ENCODE data around the gene UMPS. TPM values are rescaled to one million over a fixed set of nuclear protein-coding genes. Genes with fewer than 3 reads are reported as not detected.

The UMPS gene
- total and polyA plus RNA-seq, 2 experiments from 2014 or later = 25.9 to 37.3 TPM

DNA sequence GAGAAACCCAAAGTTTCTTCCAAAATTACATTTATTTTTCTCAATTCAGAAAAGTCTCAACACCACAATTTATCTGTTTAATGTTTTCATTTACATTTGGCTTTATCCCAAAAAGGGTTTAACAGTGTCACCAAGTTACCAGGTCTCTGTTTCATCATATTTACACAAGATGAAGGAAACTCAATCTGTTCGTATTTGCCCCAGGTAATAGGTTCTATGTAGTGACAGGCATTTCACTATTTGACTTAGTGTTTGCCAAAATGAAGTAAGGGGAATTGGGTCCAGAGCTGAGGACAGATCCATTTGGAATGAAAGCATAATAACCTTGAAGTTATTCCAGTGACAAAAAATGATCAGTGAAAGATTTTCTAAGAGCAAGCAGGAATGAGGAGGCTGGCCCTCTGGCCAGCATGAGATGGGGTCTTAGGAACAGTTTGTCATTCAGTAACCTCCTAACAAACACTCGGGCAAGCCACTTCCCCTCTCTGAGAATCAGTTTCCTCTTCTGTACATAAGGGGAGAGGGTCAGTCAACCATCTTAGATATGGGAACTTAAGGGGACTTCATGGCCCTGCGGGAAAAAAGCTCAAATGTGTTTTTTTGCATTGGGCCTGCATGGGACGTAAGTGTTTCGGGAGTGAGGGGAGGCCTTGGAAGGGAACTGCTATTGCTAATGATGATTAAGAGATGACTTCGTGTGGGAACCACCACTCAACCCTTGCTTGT is 31.8 kb downstream of the UMPS start:
- Histone ChIP-seq H3K79me2 (no peaks in the 10 kb centered on the region), H3K27ac (peak overlapping the region; percentile 23), H3K27me3 (no peaks in the 10 kb centered on the region), H3K4me1 (ENCODE audit: insufficient read depth) (peaks cover 8% of the 10 kb centered on the region), H3K4me3 (no peak overlapping the region), H3K9me3 (ENCODE audit: low read depth) (no peaks in the 10 kb centered on the region), H4K20me1 (ENCODE audit: insufficient read depth, poor library complexity, severe bottlenecking) (no peaks in the 10 kb centered on the region), H3K36me3 (replicated peaks; ENCODE audit: insufficient read depth, low read depth) (no peaks in the 10 kb centered on the region), H2AFZ (no peak overlapping the region), H3K9me2 (replicated peaks; ENCODE audit: insufficient read depth) (no peaks in the 10 kb centered on the region), H3K4me2 (no peak overlapping the region)
- TF ChIP-seq EZH2phosphoT487 (IDR thresholded peaks at IDR 0.05; ENCODE audit: low read depth, severe bottlenecking, unreplicated experiment) (no peak), EZH2 (IDR thresholded peaks at IDR 0.05; ENCODE audit: borderline replicate concordance) (no peak)
- TF ChIP-seq, protein P1, sequence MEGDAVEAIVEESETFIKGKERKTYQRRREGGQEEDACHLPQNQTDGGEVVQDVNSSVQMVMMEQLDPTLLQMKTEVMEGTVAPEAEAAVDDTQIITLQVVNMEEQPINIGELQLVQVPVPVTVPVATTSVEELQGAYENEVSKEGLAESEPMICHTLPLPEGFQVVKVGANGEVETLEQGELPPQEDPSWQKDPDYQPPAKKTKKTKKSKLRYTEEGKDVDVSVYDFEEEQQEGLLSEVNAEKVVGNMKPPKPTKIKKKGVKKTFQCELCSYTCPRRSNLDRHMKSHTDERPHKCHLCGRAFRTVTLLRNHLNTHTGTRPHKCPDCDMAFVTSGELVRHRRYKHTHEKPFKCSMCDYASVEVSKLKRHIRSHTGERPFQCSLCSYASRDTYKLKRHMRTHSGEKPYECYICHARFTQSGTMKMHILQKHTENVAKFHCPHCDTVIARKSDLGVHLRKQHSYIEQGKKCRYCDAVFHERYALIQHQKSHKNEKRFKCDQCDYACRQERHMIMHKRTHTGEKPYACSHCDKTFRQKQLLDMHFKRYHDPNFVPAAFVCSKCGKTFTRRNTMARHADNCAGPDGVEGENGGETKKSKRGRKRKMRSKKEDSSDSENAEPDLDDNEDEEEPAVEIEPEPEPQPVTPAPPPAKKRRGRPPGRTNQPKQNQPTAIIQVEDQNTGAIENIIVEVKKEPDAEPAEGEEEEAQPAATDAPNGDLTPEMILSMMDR (IDR thresholded peaks at IDR 0.05; ENCODE audit: poor library complexity) = no peak
- no peak for DNase-seq (ENCODE audit: low spot score)
- 74% methylated on average over 6 of the region's 6 CpGs for WGBS (ENCODE audit: low lambda C conversion rate, missing lambda C conversion rate)

DNA sequence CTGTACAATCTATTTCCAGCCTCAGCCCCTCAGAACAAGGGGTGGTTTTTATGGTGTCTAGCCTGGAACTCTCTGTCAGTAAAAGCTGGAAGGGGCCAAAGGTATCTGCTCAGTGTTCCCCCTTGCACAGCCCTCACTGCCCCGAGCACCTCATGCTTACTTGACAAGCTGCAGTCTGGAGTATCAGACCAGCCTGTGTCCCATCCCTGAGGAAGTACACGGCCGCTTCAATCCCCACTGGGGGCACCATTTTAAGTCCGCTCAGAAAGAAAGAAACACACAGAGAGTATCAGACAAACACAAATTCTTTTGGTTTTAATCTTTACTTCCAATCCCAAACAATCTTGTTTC is 32.4 kb downstream of the UMPS start:
- no peak overlapping the region for H2AFZ ChIP-seq
- TF ChIP-seq EZH2phosphoT487 (IDR thresholded peaks at IDR 0.05; ENCODE audit: low read depth, severe bottlenecking, unreplicated experiment) (no peak), EZH2 (IDR thresholded peaks at IDR 0.05; ENCODE audit: borderline replicate concordance) (no peak)
- TF ChIP-seq, protein P1 (IDR thresholded peaks at IDR 0.05; ENCODE audit: poor library complexity) = no peak
- no peaks in the 10 kb centered on the region for H3K9me3 ChIP-seq (ENCODE audit: low read depth)
- H3K27ac ChIP-seq = no peak overlapping the region
- H3K4me2 ChIP-seq = no peak overlapping the region
- no peak overlapping the region for H3K4me3 ChIP-seq
- peaks cover 8% of the 10 kb centered on the region for H3K4me1 ChIP-seq (ENCODE audit: insufficient read depth)
- H3K79me2 ChIP-seq = no peaks in the 10 kb centered on the region
- no peaks in the 10 kb centered on the region for H3K9me2 ChIP-seq (replicated peaks; ENCODE audit: insufficient read depth)
- no peaks in the 10 kb centered on the region for H3K36me3 ChIP-seq (replicated peaks; ENCODE audit: insufficient read depth, low read depth)
- no peaks in the 10 kb centered on the region for H4K20me1 ChIP-seq (ENCODE audit: insufficient read depth, poor library complexity, severe bottlenecking)
- WGBS (ENCODE audit: low lambda C conversion rate, missing lambda C conversion rate) = 68% methylated on average over 4 of the region's 4 CpGs
- H3K27me3 ChIP-seq = no peaks in the 10 kb centered on the region
- no peak for DNase-seq (ENCODE audit: low spot score)

DNA sequence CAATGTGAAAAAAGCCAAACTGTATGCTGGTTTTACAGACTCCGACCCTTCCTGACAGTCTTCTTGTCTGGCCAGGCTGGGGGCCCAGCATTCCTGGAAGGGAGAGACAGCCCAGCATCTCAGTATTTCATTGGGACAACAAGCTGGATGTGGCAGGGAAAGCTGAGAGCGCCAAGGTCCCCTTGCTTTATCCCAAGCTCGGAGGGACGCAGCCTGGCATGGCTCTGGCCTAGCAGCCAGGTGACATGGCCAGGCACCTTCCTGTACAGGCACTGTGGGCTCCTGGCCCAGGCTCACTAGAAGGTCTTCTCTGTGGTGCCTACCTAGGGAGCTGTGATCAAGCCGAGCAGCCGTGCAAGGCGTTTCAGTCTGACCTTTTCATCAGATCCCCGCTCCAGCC is 33.0 kb downstream of the UMPS start:
- H3K4me1 ChIP-seq (ENCODE audit: insufficient read depth) = peaks cover 8% of the 10 kb centered on the region
- H3K4me3 ChIP-seq = no peak overlapping the region
- H4K20me1 ChIP-seq (ENCODE audit: insufficient read depth, poor library complexity, severe bottlenecking) = no peaks in the 10 kb centered on the region
- no peaks in the 10 kb centered on the region for H3K9me3 ChIP-seq (ENCODE audit: low read depth)
- no peak overlapping the region for H3K27ac ChIP-seq
- no peak overlapping the region for H2AFZ ChIP-seq
- no peaks in the 10 kb centered on the region for H3K79me2 ChIP-seq
- TF ChIP-seq EZH2 (IDR thresholded peaks at IDR 0.05; ENCODE audit: borderline replicate concordance) (no peak), EZH2phosphoT487 (IDR thresholded peaks at IDR 0.05; ENCODE audit: low read depth, severe bottlenecking, unreplicated experiment) (no peak)
- TF ChIP-seq, protein P1 (IDR thresholded peaks at IDR 0.05; ENCODE audit: poor library complexity) = no peak
- no peak for DNase-seq (ENCODE audit: low spot score)
- 96% methylated on average over 8 of the region's 8 CpGs for WGBS (ENCODE audit: low lambda C conversion rate, missing lambda C conversion rate)
- no peaks in the 10 kb centered on the region for H3K36me3 ChIP-seq (replicated peaks; ENCODE audit: insufficient read depth, low read depth)
- no peak overlapping the region for H3K4me2 ChIP-seq
- H3K9me2 ChIP-seq (replicated peaks; ENCODE audit: insufficient read depth) = no peaks in the 10 kb centered on the region
- H3K27me3 ChIP-seq = no peaks in the 10 kb centered on the region

All from hepatocyte (in vitro differentiated cells).